ENCODE measurements around the gene ALOXE3. TPM values are rescaled to one million over a fixed set of nuclear protein-coding genes. Genes with fewer than 3 reads are reported as not detected.

ALOXE3 gene
- total RNA-seq, 1 donor from 2014 or later, result not detected

DNA sequence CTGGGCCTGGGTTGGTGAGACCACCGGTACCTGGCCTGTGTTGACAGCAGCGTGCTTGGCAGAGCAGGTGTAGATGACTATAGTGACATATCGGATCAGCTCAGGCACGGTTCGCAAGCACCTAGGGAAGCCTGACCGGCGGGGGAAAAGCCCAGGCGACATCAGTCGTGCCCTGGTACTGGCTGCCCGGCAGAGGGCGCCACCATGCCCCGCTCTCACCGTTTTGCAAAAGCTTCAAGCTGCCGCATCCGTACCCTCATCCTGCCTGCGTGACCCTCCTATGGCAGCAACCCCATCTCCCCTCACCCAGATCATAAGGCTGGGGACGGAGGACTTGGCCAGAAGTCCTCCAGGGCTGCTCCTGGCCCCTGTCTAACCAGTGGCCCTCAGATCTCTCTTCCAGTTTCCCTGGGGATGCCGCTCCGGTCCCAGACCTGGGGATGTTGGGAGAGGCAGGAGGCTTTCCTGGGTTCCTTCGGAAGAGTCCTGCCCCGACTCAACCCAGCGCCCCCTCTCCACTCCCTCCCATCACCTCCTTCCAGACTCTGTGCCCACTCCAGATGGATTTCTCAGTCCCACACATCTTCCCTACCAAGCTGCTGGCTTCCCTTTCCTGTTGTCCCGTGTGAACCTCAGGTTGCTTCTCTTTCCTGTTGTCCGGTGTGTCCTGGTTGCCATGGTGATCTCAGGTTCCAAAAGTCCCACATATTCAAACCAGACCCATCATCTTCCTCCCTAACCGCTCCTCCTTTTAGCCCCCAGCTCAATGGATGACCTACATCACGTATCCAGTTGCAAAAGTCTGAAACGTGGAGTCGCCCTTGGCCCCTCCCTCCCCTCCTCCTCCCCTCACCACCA is 44.5 kb downstream of the ALOXE3 start:
- H3K27ac ChIP-seq, result no peak overlapping the region
- no peak overlapping the region for H3K27ac Mint-ChIP-seq
- TF ChIP-seq, protein P1, sequence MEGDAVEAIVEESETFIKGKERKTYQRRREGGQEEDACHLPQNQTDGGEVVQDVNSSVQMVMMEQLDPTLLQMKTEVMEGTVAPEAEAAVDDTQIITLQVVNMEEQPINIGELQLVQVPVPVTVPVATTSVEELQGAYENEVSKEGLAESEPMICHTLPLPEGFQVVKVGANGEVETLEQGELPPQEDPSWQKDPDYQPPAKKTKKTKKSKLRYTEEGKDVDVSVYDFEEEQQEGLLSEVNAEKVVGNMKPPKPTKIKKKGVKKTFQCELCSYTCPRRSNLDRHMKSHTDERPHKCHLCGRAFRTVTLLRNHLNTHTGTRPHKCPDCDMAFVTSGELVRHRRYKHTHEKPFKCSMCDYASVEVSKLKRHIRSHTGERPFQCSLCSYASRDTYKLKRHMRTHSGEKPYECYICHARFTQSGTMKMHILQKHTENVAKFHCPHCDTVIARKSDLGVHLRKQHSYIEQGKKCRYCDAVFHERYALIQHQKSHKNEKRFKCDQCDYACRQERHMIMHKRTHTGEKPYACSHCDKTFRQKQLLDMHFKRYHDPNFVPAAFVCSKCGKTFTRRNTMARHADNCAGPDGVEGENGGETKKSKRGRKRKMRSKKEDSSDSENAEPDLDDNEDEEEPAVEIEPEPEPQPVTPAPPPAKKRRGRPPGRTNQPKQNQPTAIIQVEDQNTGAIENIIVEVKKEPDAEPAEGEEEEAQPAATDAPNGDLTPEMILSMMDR (IDR thresholded peaks at IDR 0.05), result peak; percentile 93
- TF ChIP-seq EZH2phosphoT487 (IDR thresholded peaks at IDR 0.05) (peak; percentile 32), EZH2 (IDR thresholded peaks at IDR 0.05) (no peak)
- peaks cover 2% of the 10 kb centered on the region for H3K36me3 Mint-ChIP-seq
- no peaks in the 10 kb centered on the region for H3K9me3 ChIP-seq (ENCODE audit: low read depth)
- H3K4me2 ChIP-seq, result peak overlapping the region; percentile 79
- H3K4me3 Mint-ChIP-seq, result peak overlapping the region; percentile 74
- H3K9me3 Mint-ChIP-seq, result peaks cover 8% of the 10 kb centered on the region
- H3K79me2 ChIP-seq (ENCODE audit: low read depth), result no peaks in the 10 kb centered on the region
- peaks cover 13% of the 10 kb centered on the region for H4K20me1 ChIP-seq (ENCODE audit: low read depth)
- H3K4me1 Mint-ChIP-seq, result peaks cover 19% of the 10 kb centered on the region
- no peak overlapping the region for H3K9ac ChIP-seq
- no peak overlapping the region for H2AFZ ChIP-seq (replicated peaks)
- H3K4me3 ChIP-seq, result peak overlapping the region; percentile 39
- H3K36me3 ChIP-seq, result no peaks in the 10 kb centered on the region
- H3F3A ChIP-seq (ENCODE audit: low read depth), result no peaks in the 10 kb centered on the region
- peaks cover 100% of the 10 kb centered on the region for H3K27me3 ChIP-seq
- H3K27me3 Mint-ChIP-seq (ENCODE audit: insufficient read depth, low read depth), result peaks cover 73% of the 10 kb centered on the region
- H3K4me1 ChIP-seq, result peaks cover 11% of the 10 kb centered on the region
- peak; percentile 91 for DNase-seq (ENCODE audit: low spot score)

DNA sequence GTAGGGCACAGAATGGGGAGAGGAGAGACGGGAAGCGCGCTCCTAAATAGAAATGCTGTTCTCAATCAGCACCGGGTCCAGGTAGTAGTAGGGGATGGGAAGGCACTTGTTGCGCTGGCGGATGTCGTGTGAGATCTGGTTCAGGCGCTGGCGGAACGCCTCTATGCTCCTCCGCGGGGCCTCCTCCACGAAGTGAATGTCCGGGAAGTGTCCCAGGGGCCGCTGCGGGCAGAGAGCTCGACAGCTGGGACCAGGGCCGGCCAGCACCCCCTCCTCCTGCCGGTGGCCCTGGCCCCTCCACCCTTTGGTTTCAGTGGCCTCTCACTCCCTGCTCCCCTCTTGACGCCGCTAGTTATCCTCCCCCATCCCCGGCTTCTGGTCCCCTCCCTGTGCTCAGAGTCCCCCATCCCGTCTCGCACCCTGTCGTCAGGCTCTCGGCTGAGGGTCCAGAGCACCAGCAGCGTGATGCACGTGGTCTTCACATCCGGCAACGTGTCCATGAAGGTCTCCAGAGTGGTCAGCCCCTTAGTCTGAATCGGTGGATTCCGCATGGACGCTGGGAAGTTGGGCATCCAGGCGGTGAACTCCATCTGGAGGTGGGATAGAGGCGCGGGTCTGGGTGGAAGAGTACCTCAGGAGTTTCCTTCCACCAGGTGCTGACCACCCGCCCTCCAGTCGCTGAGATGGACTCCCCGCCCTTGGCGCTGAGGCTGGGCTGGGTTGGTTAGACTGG is 45.4 kb downstream of the ALOXE3 start:
- Mint-ChIP-seq H3K27me3 (ENCODE audit: insufficient read depth, low read depth) (peaks cover 80% of the 10 kb centered on the region), H3K4me3 (peak overlapping the region; percentile 76), H3K36me3 (peaks cover 2% of the 10 kb centered on the region), H3K4me1 (peaks cover 19% of the 10 kb centered on the region), H3K9me3 (peaks cover 6% of the 10 kb centered on the region), H3K27ac (no peak overlapping the region)
- no peaks in the 10 kb centered on the region for H3K36me3 ChIP-seq
- no peak overlapping the region for H3K27ac ChIP-seq
- peaks cover 100% of the 10 kb centered on the region for H3K27me3 ChIP-seq
- peak overlapping the region; percentile 0 for H2AFZ ChIP-seq (replicated peaks)
- H3K4me3 ChIP-seq, result peak overlapping the region; percentile 39
- peaks cover 11% of the 10 kb centered on the region for H3K4me1 ChIP-seq
- H3K79me2 ChIP-seq (ENCODE audit: low read depth), result no peaks in the 10 kb centered on the region
- no peak overlapping the region for H3K9ac ChIP-seq
- no peaks in the 10 kb centered on the region for H3K9me3 ChIP-seq (ENCODE audit: low read depth)
- DNase-seq (ENCODE audit: low spot score), result peak; percentile 54
- H3F3A ChIP-seq (ENCODE audit: low read depth), result no peaks in the 10 kb centered on the region
- peak; percentile 76 for TF ChIP-seq EZH2 (IDR thresholded peaks at IDR 0.05)
- TF ChIP-seq, protein P1 (IDR thresholded peaks at IDR 0.05), result no peak
- TF ChIP-seq EZH2phosphoT487 (IDR thresholded peaks at IDR 0.05), result peak; percentile 54
- peaks cover 13% of the 10 kb centered on the region for H4K20me1 ChIP-seq (ENCODE audit: low read depth)
- peak overlapping the region; percentile 79 for H3K4me2 ChIP-seq

DNA sequence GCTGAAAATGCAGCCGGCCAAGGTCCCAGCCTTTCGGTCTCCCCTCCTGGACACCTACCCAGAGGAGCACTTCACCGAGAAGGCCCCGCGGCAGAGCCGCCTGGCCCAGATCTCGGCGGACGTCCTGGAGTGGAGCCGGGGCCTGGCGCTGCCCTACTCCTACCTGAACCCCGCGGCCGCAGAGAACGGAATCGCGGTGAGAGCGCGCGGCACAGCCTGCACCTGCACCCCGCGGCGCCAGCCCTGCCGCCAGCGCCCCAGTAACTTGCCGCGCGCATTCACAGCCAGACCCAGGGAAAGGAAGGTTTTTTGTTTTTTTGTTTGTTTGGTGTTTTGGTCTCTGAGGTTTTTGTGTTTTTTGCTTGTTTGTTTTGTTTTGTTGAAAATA is 46.0 kb downstream of the ALOXE3 start:
- H3K36me3 ChIP-seq, result no peaks in the 10 kb centered on the region
- peaks cover 2% of the 10 kb centered on the region for H3K36me3 Mint-ChIP-seq
- TF ChIP-seq, protein P1 (IDR thresholded peaks at IDR 0.05), result no peak
- TF ChIP-seq EZH2 (IDR thresholded peaks at IDR 0.05) (peak; percentile 95), EZH2phosphoT487 (IDR thresholded peaks at IDR 0.05) (peak; percentile 84)
- no peaks in the 10 kb centered on the region for H3K9me3 ChIP-seq (ENCODE audit: low read depth)
- no peaks in the 10 kb centered on the region for H3F3A ChIP-seq (ENCODE audit: low read depth)
- peak overlapping the region; percentile 58 for H3K4me3 Mint-ChIP-seq
- peaks cover 81% of the 10 kb centered on the region for H3K27me3 Mint-ChIP-seq (ENCODE audit: insufficient read depth, low read depth)
- peaks cover 11% of the 10 kb centered on the region for H3K4me1 ChIP-seq
- H3K4me1 Mint-ChIP-seq, result peaks cover 19% of the 10 kb centered on the region
- no peak overlapping the region for H3K9ac ChIP-seq
- H3K4me3 ChIP-seq, result peak overlapping the region; percentile 39
- peaks cover 13% of the 10 kb centered on the region for H4K20me1 ChIP-seq (ENCODE audit: low read depth)
- peaks cover 6% of the 10 kb centered on the region for H3K9me3 Mint-ChIP-seq
- peak overlapping the region; percentile 79 for H3K4me2 ChIP-seq
- H3K27me3 ChIP-seq, result peaks cover 100% of the 10 kb centered on the region
- H3K27ac ChIP-seq, result no peak overlapping the region
- no peak overlapping the region for H3K27ac Mint-ChIP-seq
- peak; percentile 60 for DNase-seq (ENCODE audit: low spot score)
- no peaks in the 10 kb centered on the region for H3K79me2 ChIP-seq (ENCODE audit: low read depth)
- peak overlapping the region; percentile 0 for H2AFZ ChIP-seq (replicated peaks)

Data from neural progenitor cell (in vitro differentiated cells).